Measurements from ENCODE around the gene EEF1A2.

DNA sequence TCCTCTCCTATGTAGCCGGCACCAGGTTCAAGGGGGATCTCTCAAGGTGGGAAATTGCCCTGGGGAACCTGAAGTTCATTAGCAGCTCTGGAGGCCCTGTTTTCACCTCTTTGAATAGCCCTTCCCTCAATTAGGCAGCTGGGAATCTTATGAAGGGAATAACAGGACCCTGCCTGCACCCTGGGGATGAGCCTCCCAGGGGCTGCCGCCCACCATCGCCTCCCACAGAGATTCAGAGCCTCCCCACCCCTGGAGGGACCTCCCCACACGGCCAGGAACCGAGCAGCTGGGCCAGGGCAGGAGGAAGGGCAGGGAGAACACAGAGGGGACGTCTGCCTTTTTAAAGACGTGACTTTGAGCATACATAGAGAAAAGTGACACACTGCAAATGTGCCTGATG lies 4.6 kb upstream of the EEF1A2 start:
- TF ChIP-seq, protein P1, sequence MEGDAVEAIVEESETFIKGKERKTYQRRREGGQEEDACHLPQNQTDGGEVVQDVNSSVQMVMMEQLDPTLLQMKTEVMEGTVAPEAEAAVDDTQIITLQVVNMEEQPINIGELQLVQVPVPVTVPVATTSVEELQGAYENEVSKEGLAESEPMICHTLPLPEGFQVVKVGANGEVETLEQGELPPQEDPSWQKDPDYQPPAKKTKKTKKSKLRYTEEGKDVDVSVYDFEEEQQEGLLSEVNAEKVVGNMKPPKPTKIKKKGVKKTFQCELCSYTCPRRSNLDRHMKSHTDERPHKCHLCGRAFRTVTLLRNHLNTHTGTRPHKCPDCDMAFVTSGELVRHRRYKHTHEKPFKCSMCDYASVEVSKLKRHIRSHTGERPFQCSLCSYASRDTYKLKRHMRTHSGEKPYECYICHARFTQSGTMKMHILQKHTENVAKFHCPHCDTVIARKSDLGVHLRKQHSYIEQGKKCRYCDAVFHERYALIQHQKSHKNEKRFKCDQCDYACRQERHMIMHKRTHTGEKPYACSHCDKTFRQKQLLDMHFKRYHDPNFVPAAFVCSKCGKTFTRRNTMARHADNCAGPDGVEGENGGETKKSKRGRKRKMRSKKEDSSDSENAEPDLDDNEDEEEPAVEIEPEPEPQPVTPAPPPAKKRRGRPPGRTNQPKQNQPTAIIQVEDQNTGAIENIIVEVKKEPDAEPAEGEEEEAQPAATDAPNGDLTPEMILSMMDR (IDR thresholded peaks at IDR 0.05): no peak
- no peak for TF ChIP-seq POLR2A (IDR thresholded peaks at IDR 0.05)

All from uterus (tissue), 2 donors.